Measurements from ENCODE around the gene SORCS2.

The SORCS2 gene

DNA sequence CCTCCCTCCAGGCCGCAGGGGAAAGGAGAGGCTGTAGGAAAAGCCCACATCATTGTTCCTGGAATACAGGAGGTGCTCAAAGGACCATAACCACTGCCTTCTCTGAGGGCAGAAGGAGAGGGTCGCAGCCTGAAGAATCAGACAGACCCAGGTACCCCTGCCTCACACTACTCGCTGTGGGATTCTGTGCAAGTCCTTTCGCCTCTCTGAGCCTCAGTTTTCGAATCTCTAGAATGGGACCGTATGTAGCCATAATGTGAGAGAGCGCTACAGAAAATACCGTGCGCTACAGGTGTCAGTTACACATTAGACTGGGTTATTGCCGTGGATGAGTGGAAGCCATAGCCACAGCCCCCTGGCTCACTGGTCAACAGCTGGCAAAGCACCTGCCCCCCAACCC lies 320.6 kb downstream of the SORCS2 start:
- no peak for DNase-seq (ENCODE audit: low spot score)
- POLR2A ChIA-PET (ENCODE audit: low non-redundant PET), result no interaction called here
- TF ChIP-seq, protein P1, sequence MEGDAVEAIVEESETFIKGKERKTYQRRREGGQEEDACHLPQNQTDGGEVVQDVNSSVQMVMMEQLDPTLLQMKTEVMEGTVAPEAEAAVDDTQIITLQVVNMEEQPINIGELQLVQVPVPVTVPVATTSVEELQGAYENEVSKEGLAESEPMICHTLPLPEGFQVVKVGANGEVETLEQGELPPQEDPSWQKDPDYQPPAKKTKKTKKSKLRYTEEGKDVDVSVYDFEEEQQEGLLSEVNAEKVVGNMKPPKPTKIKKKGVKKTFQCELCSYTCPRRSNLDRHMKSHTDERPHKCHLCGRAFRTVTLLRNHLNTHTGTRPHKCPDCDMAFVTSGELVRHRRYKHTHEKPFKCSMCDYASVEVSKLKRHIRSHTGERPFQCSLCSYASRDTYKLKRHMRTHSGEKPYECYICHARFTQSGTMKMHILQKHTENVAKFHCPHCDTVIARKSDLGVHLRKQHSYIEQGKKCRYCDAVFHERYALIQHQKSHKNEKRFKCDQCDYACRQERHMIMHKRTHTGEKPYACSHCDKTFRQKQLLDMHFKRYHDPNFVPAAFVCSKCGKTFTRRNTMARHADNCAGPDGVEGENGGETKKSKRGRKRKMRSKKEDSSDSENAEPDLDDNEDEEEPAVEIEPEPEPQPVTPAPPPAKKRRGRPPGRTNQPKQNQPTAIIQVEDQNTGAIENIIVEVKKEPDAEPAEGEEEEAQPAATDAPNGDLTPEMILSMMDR (conservative IDR thresholded peaks at IDR 0.05; ENCODE audit: low read depth), result no peak
- CTCF ChIA-PET, result no interaction called here
- peak overlapping the region; percentile 77 for H3K27ac ChIP-seq

DNA sequence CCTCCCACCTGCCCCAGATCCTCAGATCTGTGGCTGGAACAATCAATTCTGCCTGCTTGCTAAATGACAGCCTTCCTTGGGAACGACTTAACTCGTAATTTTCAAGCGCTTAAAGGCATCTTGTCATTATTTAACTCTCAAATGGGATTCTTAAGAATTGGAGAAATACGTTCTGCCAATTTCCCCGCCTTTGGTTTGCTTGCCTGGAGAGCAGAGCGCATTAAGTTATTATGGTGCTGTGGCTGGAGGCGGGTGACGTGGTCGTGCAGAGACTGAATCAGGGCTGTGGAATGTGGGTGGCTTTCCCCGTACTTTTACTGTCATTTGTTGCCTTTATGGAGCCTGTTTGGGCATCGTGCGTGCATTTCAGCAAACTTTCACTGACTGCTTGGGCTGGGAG lies 321.3 kb downstream of the SORCS2 start:
- CTCF ChIA-PET, result interaction anchor here (0.5 kb wide), 1 partner anchor 206 kb away, joined by 3 read pairs; no protein-coding TSS in a partner anchor
- POLR2A ChIA-PET (ENCODE audit: low non-redundant PET), result no interaction called here
- peak; percentile 62 for DNase-seq (ENCODE audit: low spot score)
- TF ChIP-seq, protein P1 (conservative IDR thresholded peaks at IDR 0.05; ENCODE audit: low read depth), result no peak
- peak overlapping the region; percentile 77 for H3K27ac ChIP-seq

DNA sequence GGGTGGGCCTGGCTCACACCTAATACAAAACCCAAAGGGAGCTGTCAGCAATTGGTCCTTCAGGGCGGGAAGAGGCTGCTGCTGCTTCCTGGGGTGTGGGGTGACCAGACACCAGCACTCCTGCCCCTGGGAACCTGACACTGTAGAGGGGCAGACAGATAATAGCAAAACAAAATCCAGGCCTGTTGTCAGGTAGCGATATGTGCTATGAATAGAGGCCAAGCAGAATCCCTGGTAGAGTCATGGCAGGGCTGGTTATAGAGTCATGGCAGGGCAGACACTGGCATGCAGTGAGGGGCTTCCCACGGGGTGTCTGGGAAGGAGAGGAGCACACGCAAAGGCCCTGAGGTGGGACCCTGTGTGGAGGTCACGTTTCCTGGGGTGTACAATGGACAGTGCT lies 321.9 kb downstream of the SORCS2 start:
- CTCF ChIA-PET, result interaction anchor here (0.6 kb wide), 1 partner anchor 228 kb away, joined by 4 read pairs; no protein-coding TSS in a partner anchor
- no peak for DNase-seq (ENCODE audit: low spot score)
- TF ChIP-seq, protein P1 (conservative IDR thresholded peaks at IDR 0.05; ENCODE audit: low read depth), result no peak
- H3K27ac ChIP-seq, result peak overlapping the region; percentile 77
- POLR2A ChIA-PET (ENCODE audit: low non-redundant PET), result no interaction called here

DNA sequence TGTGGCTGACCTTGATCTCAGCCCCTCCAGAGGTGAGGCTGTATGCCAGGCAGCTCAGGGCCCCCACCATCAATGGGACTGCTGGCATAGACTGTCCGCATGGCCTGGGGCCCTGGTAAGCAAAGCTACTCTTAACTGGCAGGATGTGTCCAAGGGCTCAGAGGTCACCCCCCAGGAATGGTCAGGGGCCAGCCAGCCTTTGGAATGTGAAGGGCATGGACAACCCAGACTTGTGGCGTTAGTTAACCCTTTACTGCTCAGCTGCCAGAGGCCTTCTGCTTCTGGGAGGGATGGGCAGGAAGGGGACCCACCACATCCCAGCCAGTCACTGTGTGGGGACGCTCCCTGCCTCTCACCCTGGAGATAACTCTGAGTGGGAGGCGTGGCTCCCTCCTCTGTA lies 322.5 kb downstream of the SORCS2 start:
- peak overlapping the region; percentile 77 for H3K27ac ChIP-seq
- ChIA-PET POLR2A (ENCODE audit: low non-redundant PET) (no interaction called here), CTCF (interaction anchor here (0.6 kb wide), 1 partner anchor 229 kb away, joined by 4 read pairs; no protein-coding TSS in a partner anchor)
- no peak for DNase-seq (ENCODE audit: low spot score)
- TF ChIP-seq, protein P1 (conservative IDR thresholded peaks at IDR 0.05; ENCODE audit: low read depth), result no peak

DNA sequence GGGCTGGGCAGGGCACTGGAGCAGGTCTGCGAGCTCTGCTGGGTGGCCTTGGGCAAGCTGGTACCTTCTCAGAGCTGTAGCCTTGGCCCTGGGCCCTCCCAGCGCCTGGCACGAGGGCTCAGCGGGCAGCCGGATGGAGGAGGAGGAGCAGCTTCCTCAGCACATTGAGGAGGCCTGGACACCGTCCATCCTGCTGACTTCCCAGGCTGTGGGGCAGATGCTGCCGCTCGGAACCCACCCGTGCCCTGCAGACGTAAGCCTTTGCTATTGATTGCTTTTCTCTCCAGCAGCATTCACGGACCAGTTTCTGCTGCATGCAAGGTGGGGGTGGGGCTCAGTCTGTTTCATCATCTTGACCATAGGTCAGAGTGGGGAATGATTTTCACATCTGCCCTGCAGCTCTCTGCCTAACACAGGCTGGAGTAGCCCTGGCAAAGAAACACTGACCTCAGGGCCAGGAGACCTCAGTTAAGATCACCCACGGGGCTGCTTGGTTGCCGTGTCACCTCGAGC lies 323.1 kb downstream of the SORCS2 start:
- TF ChIP-seq, protein P1 (conservative IDR thresholded peaks at IDR 0.05; ENCODE audit: low read depth), result no peak
- H3K27ac ChIP-seq, result no peak overlapping the region
- ChIA-PET POLR2A (ENCODE audit: low non-redundant PET) (no interaction called here), CTCF (no interaction called here)
- no peak for DNase-seq (ENCODE audit: low spot score)

DNA sequence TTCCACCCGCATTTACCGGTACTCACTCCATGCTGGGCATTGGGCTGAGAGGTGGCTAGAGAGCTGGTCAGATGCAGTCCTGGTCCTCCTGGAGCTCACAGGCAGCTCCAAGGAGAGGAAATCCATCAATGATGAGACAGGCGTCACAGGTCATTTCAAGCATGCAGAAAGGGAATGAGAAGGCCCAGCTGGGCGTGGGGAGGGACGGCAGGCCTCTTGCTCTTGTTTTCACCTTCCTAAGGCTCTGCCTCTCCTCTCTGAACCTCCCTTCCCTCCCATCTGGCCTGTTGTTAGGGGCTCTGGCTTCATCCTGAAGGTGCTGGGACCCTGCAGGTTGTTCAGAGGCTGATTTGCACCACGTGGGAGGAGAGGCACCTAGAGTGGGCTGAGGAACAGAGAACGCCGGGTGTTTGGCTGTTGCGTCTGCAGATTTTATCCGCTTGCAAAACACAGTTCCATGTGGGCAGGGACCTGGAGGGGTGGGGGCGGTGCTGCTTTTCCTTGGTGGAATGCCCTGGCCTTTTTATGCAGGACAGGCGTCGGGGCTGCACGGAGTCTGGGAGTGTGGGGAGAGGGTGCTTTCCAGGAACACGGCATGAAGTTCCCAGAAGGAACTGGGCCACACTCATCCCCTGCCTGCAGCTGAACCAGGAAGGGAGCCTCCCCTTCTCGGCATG lies 323.9 kb downstream of the SORCS2 start:
- TF ChIP-seq, protein P1 (conservative IDR thresholded peaks at IDR 0.05; ENCODE audit: low read depth), result no peak
- no peak for DNase-seq (ENCODE audit: low spot score)
- CTCF ChIA-PET, result no interaction called here
- no peak overlapping the region; the same call in 1 of the 2 replicates for H3K27ac ChIP-seq
- POLR2A ChIA-PET (ENCODE audit: low non-redundant PET), result no interaction called here

Data from RWPE1 (cell line).